NCI-H2081 (cell line): ENCODE measurements around the gene METTL24.
"Not testable (repeated sequence)": the region's sequence is repeated elsewhere in the genome, so short reads cannot be mapped to it uniquely, and the experiment has no call there.

Experiments used
- DNase-seq, 2 experiments: peaks; one replicate each; lab custom pipeline; 2025; lab: John Stamatoyannopoulos, UW

Gene METTL24

GRCh38 chr6:110360676-110361075 lies 2.5 kb upstream of the METTL24 start:
- DNase-seq = no peak

GRCh38 chr6:110359556-110359955 lies 1.4 kb upstream of the METTL24 start:
- DNase-seq = no peak

- DNase-seq = no peak
Measured at GRCh38 chr6:110358553-110359160, 508 bp upstream of the METTL24 start.

GRCh38 chr6:110357298-110357663 lies 868 bp downstream of the METTL24 start:
- DNase-seq = no peak

DNA sequence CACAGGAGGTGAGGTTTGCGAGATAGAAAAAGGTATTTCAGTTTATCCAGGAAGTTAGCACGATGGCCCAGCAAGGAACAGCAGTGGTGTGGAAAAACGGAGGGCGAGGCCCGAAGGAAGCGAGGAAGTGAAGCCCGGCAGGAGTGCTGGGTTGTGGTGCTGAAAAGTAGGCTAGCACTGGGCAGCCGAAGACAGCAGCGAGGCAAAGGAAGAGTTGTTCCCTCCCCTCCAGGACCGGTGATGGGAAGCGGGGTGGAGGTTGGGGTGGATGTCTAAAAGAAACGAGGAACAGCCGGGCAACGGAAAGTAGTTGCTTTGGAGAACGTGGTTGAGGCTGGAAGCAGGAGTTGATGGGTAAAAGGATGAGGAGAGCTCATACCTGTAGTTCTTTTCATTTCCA lies 1.4 kb downstream of the METTL24 start:
- DNase-seq = no peak

GRCh38 chr6:110355727-110356126 lies 2.4 kb downstream of the METTL24 start:
- no peak for DNase-seq

- no peak for DNase-seq
Measured at GRCh38 chr6:110355022-110355421, 3.1 kb downstream of the METTL24 start.

- no peak for DNase-seq
Measured at GRCh38 chr6:110354153-110354552, 4.0 kb downstream of the METTL24 start.

DNA sequence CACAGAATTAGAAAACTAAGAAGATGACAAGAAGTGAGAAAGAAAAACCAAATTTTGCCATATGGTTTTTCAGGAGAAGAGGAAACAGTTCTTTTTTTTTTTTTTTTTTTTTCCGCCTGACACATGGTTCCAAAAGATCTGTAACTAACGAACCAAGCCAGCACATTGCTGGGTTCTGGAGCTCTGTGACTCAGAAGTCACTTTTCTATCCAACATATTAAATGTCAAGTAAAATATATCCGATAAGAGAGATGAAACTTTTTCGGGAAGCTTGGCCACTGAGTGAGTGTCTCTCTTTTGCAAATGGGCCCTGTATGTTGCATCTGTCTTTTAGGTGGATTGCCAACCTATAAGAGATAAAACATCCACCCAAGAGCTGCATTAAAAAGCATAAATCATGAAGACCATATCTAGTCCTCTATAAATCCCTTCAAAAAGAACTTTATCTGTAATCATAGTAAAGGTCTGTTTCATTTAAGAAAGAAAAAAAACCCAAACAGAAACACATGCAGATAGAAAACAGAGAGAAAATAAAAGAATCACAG lies 4.6 kb downstream of the METTL24 start:
- no peak for DNase-seq

DNA sequence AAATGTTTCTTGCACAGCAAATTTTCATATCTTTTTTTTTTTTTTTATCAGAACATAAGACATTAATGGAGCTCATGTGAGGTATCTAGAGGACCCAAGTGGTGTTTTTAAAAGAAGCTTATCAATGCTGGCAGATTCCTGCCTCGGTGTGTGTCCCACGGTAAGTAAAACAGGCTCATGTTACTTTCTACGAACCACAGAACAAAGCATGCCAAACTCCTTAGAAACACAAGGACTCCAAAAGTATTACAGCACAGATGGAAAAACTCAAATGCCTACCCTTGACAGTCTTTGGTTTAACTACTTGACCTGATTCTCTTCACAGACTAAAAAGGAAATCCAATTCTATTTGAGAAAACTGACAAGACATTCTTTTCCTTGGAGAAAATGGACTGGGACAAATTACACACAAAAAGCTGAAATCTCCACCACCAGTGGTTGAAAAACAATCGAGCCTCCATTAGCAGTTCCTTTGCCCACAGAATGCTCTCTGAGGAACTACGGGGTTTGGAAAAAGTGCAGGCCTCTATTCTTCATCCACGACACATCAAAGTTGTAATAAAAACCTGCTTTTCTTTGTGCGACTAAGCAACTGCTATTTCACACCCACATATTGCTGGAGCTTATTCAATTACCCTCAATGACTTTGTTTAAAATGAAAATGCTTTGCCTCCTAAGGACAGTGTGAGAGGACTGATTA lies 5.4 kb downstream of the METTL24 start:
- DNase-seq = no peak

- no peak for DNase-seq
Measured at GRCh38 chr6:110351986-110352385, 6.2 kb downstream of the METTL24 start.

DNA sequence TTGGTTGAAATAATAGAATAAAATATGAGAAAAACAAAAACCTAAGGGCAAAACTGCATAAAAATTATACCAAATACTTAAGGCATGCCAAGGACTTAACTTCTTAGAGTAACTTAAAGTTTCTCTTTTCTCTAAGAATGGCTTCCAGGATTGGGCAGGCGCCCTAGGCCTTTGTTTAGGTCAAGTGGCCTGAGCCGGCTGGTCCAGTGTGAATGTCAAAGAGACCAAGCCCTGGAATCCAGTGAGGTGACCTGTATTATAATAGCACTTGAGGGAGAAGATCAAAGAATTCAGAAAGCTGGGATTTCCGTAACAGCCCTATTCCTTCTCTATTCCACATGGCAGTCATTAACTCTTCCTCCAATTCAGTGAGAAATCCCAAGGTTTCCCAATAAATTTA lies 6.6 kb downstream of the METTL24 start:
- no peak for DNase-seq

GRCh38 chr6:110350593-110350992 lies 7.6 kb downstream of the METTL24 start:
- DNase-seq = not testable (repeated sequence)

DNA sequence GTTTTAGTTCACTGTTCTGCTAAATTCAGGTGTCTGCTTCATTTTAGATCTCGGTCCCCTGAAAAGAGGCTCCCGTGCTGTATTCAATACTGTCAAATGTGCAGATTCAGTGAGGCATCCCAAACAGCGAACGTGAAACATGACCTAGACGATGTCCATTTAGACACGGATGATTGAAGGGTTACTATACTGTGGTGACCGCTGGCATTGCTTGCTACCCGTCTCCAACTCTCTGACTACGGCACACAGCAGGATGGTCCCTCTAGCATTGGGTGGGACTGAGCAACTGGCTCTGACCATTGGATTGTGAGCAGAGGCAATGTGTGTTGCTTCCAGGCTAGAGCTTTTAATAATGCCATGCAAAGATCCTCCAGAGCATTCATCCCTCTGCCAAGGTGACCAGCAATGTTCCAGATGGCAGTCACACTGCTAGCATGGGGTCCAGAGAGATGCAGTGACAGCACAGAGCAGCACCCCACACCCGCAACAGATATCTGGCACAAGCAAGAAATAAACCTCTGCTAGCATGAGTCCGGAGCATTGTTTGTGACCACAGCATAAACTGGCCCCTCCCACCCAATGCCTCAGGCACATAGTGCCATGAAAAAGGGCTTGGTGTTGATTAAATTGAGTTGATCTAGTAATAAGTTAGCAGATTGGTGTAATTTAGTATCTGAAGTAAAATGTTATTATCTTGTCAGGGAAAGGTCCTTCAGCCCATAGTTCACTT lies 9.0 kb downstream of the METTL24 start:
- no peak for DNase-seq

GRCh38 chr6:110345025-110345424 lies 13.1 kb downstream of the METTL24 start:
- DNase-seq = no peak

DNA sequence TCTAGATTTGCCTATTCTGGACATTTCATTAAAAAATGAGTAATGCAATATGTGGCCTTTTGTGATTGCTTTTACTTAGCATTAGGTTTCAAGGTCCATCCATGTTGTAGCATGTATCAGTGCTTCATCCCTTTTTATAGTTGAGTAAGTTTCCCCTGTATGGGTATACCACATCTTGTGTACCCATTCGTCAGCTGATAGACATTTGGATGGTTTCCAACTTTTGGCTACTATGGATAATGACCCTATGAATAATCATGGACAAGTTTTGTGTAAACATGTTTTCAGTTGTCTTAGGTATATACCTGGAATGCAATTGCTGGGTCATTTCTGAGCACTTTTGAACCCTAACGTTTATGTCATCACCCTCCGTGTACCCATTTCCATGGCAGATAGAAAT lies 15.4 kb downstream of the METTL24 start:
- no peak for DNase-seq

- DNase-seq = no peak
Measured at GRCh38 chr6:110341663-110342596, 16.2 kb downstream of the METTL24 start.

- DNase-seq = no peak
Measured at GRCh38 chr6:110341067-110341466, 17.1 kb downstream of the METTL24 start.

GRCh38 chr6:110340392-110340965 lies 17.7 kb downstream of the METTL24 start:
- no peak for DNase-seq

- no peak for DNase-seq
Measured at GRCh38 chr6:110338820-110339470, 19.2 kb downstream of the METTL24 start.

DNA sequence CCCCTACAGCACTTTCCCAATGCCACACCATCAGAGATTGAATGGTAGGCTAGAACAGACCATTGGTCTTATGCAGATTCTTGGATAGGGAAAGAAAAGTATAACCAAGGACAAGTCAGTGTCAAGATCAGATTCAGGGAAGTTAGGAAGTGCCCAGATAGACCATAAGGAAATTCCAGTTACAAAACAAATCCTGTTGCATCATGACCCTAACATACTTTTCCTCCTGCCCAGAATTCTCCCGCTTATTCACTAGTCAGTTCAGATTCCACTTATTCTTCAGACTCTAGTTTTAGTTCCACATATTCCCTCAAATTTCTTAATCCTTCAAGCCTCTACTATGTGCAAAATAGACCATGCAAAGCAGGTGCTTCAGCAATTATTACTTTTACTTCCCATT lies 20.7 kb downstream of the METTL24 start:
- no peak for DNase-seq
